DMS53 treated with DMSO at 0.1 percent for 48 hours (cell line): ENCODE results near the gene WWOX.

Experiments used
- DNase-seq: peaks from one replicate; lab custom pipeline; 2025; ENCODE audit not compliant: unreplicated experiment; lab: John Stamatoyannopoulos, UW

WWOX gene

DNA sequence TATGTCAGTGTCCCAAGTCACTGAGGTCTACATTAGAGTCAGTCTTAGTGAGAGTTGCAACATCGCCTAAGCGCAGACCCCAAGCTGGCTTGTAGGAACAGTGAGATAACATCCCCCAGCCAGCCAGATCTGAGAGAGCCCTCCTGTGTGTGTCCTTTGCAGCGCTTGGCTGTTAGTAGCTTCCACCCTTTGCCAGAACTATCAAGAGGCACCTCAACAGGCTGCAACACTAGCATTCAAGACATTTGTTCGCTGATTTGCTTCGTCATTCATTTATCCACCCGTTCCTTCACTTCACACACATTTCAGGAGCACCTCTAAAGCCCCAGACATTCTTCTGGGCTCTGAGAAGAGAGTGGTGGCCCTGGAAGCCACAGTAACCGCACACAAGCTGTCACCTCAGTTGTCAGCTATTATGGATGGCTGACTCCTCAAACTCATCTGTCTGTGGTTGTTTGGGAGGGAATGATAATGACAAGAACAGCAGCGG, 289.6 kb downstream of the WWOX start:
- no peak for DNase-seq

GRCh38 chr16:78390092-78390491, 290.6 kb downstream of the WWOX start:
- DNase-seq: no peak

GRCh38 chr16:78390508-78391324, 291.3 kb downstream of the WWOX start:
- DNase-seq: no peak

- DNase-seq: no peak
Observed at GRCh38 chr16:78392585-78393195, 293.2 kb downstream of the WWOX start.

DNA sequence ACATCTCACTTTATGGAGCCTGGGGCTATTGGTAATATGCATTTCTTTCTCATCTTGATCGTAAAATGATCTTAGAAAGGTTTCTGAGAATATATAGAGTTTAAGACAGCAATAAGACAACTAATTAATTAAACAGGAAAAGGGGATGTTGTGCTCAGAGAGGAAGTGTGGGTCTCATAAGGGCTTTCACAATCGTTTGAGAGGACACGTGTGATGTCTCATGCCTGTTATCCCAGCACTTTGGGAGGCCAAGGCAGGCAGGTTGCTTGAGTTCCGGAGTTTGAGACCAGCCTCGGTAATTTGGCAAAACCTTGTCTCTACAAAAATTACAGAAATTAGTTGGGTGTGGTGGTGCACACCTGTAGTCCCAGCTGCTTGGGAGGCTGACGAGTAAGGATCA, 295.6 kb downstream of the WWOX start:
- no peak for DNase-seq

DNA sequence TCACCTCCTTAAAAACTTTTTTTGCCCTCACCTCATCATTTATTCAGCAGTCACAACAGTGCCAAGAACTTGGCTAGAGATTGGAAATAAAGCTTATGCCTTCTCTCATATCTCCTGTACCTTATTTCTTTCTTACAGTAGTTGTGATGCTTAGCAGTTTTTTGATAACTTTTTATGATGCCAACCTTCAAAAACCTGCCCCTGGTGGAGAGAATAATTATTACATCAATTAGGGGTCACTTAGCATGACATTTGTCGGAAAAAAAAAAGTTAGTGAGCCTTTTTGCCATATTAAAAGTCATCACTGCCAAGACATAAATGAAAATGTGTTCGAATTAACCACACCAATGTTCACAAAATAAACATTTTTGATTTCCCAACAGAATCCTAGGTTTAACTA, 296.6 kb downstream of the WWOX start:
- DNase-seq: no peak

GRCh38 chr16:78396673-78397072, 297.2 kb downstream of the WWOX start:
- no peak for DNase-seq

GRCh38 chr16:78399384-78399783, 299.9 kb downstream of the WWOX start:
- no peak for DNase-seq

DNA sequence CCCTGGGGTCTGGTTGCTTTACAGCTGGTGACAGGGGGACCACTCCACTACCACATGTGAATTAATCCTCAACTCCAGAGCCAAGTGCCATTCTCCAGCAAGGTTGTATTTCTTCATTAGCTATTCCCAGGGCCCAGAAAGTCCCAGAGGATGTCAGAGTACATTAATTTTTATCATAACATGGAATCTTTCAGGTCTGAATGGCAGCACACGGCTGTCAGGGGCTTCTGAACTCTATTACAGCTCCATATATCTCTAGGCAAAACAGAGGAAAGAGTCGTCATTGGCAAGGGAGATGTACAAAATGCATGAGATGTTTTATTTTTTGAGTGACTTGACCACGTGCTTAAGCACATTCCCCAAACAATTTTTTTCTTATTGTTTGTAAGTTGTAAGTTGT, 303.4 kb downstream of the WWOX start:
- no peak for DNase-seq

DNA sequence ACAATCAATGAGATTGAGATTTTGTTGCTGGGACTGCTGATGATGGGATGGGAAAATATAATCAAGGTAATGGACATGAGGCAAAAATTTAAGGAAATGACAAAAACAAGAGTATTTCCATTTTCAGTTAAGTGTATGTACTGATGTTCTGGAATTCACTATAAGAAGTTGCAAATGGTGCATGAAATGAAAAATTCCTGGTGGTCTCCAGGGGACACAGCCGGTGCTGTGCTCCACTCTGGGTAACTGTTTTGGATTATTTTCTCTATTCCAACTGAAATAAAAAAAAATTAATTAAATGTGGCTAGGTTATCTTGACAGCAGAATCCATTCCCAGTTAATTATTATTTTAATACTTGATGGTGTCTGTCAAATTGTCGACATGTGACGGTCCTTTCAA, 305.6 kb downstream of the WWOX start:
- DNase-seq: no peak

DNA sequence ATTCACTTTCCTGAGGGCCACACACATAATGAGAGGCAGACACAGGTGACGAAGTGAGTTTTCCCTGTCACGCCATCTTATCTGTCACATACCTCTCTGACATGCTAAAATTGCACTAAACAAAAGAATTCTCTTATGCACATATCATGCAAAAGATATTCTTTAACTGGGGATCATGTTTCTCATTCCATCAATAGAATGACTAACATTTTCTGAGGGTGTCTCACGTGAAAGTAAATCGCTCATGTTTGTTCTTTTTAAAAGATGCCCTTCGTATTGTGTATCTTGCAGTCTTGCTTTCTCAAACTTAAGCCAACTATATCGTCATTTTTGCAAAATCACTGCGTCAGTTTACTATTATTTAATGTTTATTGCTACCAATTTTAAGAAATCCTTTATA, 306.4 kb downstream of the WWOX start:
- no peak for DNase-seq

- DNase-seq: no peak
Observed at GRCh38 chr16:78407191-78407590, 307.7 kb downstream of the WWOX start.

- no peak for DNase-seq
Observed at GRCh38 chr16:78413651-78414050, 314.2 kb downstream of the WWOX start.

GRCh38 chr16:78415013-78415412, 315.6 kb downstream of the WWOX start:
- DNase-seq: no peak

GRCh38 chr16:78415669-78416068, 316.2 kb downstream of the WWOX start:
- DNase-seq: no peak

- no peak for DNase-seq
Observed at GRCh38 chr16:78416400-78416799, 316.9 kb downstream of the WWOX start.

DNA sequence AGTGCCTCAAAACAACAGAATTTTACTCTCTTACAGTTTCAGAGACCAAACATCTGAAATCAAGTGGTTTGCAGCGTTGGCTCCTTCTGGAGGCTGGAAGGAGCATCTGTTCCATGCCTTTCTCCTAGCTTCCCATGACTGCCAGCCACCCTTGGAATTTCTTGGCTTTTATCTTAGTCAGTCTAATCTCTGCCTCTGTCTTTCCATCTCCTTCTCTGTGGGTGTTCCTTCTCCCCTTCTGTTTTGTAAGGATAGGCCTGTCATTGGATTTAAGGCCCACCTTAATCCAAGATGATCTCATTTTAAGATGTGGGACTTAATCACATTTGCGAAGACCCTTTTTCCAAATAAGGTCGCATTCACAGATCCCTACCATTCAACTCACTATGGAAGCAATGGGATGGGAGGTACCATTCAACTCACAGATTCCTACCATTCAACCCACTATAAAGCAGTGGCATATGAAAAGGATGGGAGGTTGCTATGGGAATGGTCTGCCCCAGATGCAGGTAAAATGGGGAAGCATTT, 321.8 kb downstream of the WWOX start:
- DNase-seq: no peak

GRCh38 chr16:78425281-78425680, 325.8 kb downstream of the WWOX start:
- no peak for DNase-seq

DNA sequence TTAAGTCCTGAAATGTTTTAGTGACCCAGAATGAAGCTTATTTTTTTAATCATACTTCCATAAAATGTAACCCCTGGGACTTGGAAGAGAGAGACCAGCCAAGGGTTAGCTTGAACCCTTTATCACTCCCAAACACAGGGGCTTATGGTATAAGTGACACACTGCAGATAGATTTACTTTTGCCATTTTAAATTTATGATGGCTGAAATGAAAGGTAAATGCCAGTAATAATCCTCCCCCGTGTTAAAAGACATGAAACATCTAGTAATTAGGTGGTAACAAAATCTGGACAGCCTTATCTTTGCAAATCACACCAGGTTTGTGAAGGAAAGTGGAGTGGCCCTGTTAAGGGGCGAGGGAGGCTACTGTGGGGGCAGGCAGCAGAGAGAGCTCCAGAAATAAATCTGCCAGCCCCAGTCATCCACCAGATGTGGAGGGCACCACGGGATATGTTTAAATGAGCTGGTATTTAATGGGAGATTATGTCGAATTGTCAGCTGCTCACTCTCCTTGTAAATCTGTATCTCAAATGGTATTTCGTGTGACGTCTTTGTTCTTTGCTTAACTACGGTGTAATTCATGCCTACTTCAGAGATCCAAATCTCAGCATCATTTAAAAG, 326.5 kb downstream of the WWOX start:
- no peak for DNase-seq

DNA sequence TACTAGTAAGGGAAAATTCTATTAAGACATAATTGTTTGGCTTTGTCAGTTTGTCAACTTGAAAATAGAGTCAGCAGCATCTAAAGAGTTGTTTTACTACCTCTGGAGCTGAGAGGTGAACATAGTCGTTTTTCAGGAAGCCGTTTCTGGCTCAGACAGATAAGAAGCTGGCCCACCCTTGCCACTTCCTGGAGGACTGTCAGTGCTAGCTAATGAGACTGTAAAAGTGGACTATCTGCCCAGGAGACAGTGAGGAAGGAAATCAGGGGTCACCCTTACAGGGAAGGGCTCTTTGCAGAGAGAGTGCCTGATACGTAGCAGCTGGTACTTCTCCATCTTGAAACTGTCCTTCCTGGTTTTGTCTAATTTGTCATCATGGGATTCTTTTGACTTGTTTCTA, 328.7 kb downstream of the WWOX start:
- no peak for DNase-seq

DNA sequence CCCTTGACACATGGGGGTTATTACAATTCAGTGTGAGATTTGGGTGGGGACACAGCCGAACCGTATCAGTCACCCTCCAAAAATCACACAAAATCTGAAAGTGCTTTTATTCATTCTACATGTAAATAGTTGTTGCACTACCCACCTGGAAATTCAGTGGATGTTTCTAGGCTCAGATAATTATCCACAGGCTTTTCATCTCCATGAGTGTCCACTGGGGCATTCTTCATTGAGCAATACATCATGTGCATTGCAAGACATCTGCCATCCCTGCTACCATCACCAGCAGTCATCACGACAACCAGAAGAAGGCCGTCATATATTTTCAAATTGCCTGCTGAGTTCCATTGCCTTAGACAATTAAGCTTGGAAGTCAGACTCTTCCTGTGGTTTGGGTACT, 330.8 kb downstream of the WWOX start:
- DNase-seq: no peak
